Stimulated activated CD8-positive, alpha-beta memory T cell treated with anti-CD3 and anti-CD28 coated beads, Interleukin-15, amount 100 ng/mL, for 24 hours (primary cell): ENCODE measurements around the gene PPP2R3B.
"Not testable (repeated sequence)": the region's sequence is repeated elsewhere in the genome, so short reads cannot be mapped to it uniquely, and the experiment has no call there.

Experiments used
- DNase-seq: peaks from one replicate; pipeline ENCODE4 v3.0.0-alpha.2; 2020; ENCODE audit warnings: low read depth

The PPP2R3B gene

GRCh38 chrX:338281-338835 lies 48.3 kb downstream of the PPP2R3B start:
- no peak for DNase-seq

GRCh38 chrX:337331-337831 lies 49.3 kb downstream of the PPP2R3B start:
- DNase-seq, result no peak

- no peak for DNase-seq
Observed at GRCh38 chrX:336227-336626, 50.5 kb downstream of the PPP2R3B start.

- DNase-seq, result no peak
Observed at GRCh38 chrX:335758-336155, 51.0 kb downstream of the PPP2R3B start.

- no peak for DNase-seq
Observed at GRCh38 chrX:334971-335757, 51.5 kb downstream of the PPP2R3B start.

GRCh38 chrX:334331-334891 lies 52.3 kb downstream of the PPP2R3B start:
- no peak for DNase-seq

- DNase-seq, result no peak
Observed at GRCh38 chrX:333611-334311, 52.9 kb downstream of the PPP2R3B start.

GRCh38 chrX:332916-333610 lies 53.6 kb downstream of the PPP2R3B start:
- DNase-seq, result no peak

- DNase-seq, result no peak
Observed at GRCh38 chrX:332496-332860, 54.2 kb downstream of the PPP2R3B start.

GRCh38 chrX:331825-332495 lies 54.7 kb downstream of the PPP2R3B start:
- DNase-seq, result no peak

GRCh38 chrX:331151-331824 lies 55.4 kb downstream of the PPP2R3B start:
- DNase-seq, result no peak

GRCh38 chrX:330726-331150 lies 56.0 kb downstream of the PPP2R3B start:
- no peak for DNase-seq

GRCh38 chrX:330141-330725 lies 56.5 kb downstream of the PPP2R3B start:
- not testable (repeated sequence) for DNase-seq

GRCh38 chrX:329291-329910 lies 57.3 kb downstream of the PPP2R3B start:
- DNase-seq, result no peak

GRCh38 chrX:327660-328126 lies 59.0 kb downstream of the PPP2R3B start:
- DNase-seq, result no peak

- DNase-seq, result not testable (repeated sequence)
Observed at GRCh38 chrX:324664-325063, 62.0 kb downstream of the PPP2R3B start.

- DNase-seq, result no peak
Observed at GRCh38 chrX:323721-324628, 62.7 kb downstream of the PPP2R3B start.

GRCh38 chrX:320126-320783 lies 66.5 kb downstream of the PPP2R3B start:
- DNase-seq, result no peak
